PC-9 (cell line): Measurements from ENCODE around the gene PTPRS. TPM values are rescaled to one million over a fixed set of nuclear protein-coding genes. Genes with fewer than 3 reads are reported as not detected.

Experiments
- BruUV-seq: library from RNA; stranded (reverse); fragments of 400-500 nt; replicated peaks from 2 replicates; lab custom pipeline; 2021; lab: Mats Ljungman, UMichigan
- CTCF ChIA-PET: fragments of 300-600 bp; sonication (Branson Sonifier 250); formaldehyde crosslinking; loops from one replicate; lab custom pipeline; 2022; ENCODE audit warnings: antibody characterized with exemption; lab: Charles Lee
- POLR2A ChIA-PET: fragments of 300-600 bp; sonication (Branson Sonifier 250); formaldehyde crosslinking; loops from one replicate; lab custom pipeline; 2022; ENCODE audit warnings: antibody characterized with exemption; ENCODE audit not compliant: unreplicated experiment; lab: Charles Lee
- DNase-seq, 2 experiments: peaks; one replicate each; pipeline versions ENCODE4 v3.0.0 to v3.0.0-alpha.2; 2015 to 2022; ENCODE audit warnings: mixed read lengths in 1 of 2
- H2AFZ ChIP-seq: fragments of 200-600 bp; sonication (generic); 2 replicates; pipeline ENCODE4 v1.8.1; 2017; ENCODE audit warnings: antibody characterized with exemption
- H3F3A ChIP-seq: fragments of 200-600 bp; sonication (generic); 2 replicates; pipeline ENCODE4 v1.8.1; 2017; ENCODE audit warnings: antibody characterized with exemption, mild to moderate bottlenecking, low read depth; ENCODE audit not compliant: insufficient read depth
- H3K27ac ChIP-seq: fragments of 200-600 bp; sonication (generic); 2 replicates; pipeline ENCODE4 v1.6.1; 2016; ENCODE audit warnings: mixed run types
- H3K27me3 ChIP-seq: fragments of 200-600 bp; sonication (generic); 2 replicates; pipeline ENCODE4 v1.6.1; 2016; ENCODE audit warnings: low read depth, mixed run types; ENCODE audit not compliant: insufficient read depth
- H3K36me3 ChIP-seq: fragments of 200-600 bp; sonication (generic); 2 replicates; pipeline ENCODE4 v1.6.1; 2016; ENCODE audit warnings: low read depth, mixed run types
- H3K4me1 ChIP-seq: fragments of 200-600 bp; sonication (generic); replicated peaks from 2 replicates; pipeline ENCODE4 v1.6.1; 2016; ENCODE audit warnings: mixed run types; ENCODE audit not compliant: insufficient read depth
- H3K4me2 ChIP-seq: fragments of 200-600 bp; sonication (generic); 2 replicates; pipeline ENCODE4 v1.6.1; 2017; ENCODE audit warnings: mixed run types
- H3K4me3 ChIP-seq: fragments of 200-600 bp; sonication (generic); 2 replicates; pipeline ENCODE4 v1.6.1; 2016; ENCODE audit warnings: mixed run types
- H3K79me2 ChIP-seq: fragments of 200-600 bp; sonication (generic); 2 replicates; pipeline ENCODE4 v1.6.1; 2017; ENCODE audit warnings: low read depth, mixed run types
- H3K9me2 ChIP-seq: fragments of 200-600 bp; sonication (generic); 2 replicates; pipeline ENCODE4 v1.8.1; 2017; ENCODE audit warnings: mild to moderate bottlenecking; ENCODE audit not compliant: insufficient read depth
- H3K9me3 ChIP-seq: fragments of 200-600 bp; sonication (generic); 2 replicates; pipeline ENCODE4 v1.8.1; 2016; ENCODE audit warnings: low read depth; ENCODE audit not compliant: insufficient read depth
- H4K20me1 ChIP-seq: fragments of 200-600 bp; sonication (generic); 2 replicates; pipeline ENCODE4 v1.8.1; 2017; ENCODE audit not compliant: insufficient read depth
- EZH2 ChIP-seq: fragments of 200-600 bp; sonication (generic); IDR thresholded peaks from 2 replicates; pipeline ENCODE4 v1.8.0; 2017; ENCODE audit warnings: antibody characterized with exemption, low read depth
- intact Hi-C: fragments of 100-400 bp; cut with micrococcal nuclease; formaldehyde crosslinking; loops from one replicate; pipeline ENCODE4 v1.10.0; 2022; ENCODE audit not compliant: unreplicated experiment
- total RNA-seq: library from RNA; stranded (reverse); gene quantifications from 2 replicates; pipeline ENCODE4 v1.2.3, GENCODE V29; 2021
- TF ChIP-seq, protein P1 (sequence below): fragments of 200-600 bp; sonication (generic); conservative IDR thresholded peaks from 2 replicates; pipeline ENCODE4 v1.6.1; 2017; ENCODE audit warnings: mixed run types, antibody characterized with exemption, mild to moderate bottlenecking, moderate library complexity

PTPRS gene
- total RNA-seq, 1 experiment from 2014 or later: 131 TPM

DNA sequence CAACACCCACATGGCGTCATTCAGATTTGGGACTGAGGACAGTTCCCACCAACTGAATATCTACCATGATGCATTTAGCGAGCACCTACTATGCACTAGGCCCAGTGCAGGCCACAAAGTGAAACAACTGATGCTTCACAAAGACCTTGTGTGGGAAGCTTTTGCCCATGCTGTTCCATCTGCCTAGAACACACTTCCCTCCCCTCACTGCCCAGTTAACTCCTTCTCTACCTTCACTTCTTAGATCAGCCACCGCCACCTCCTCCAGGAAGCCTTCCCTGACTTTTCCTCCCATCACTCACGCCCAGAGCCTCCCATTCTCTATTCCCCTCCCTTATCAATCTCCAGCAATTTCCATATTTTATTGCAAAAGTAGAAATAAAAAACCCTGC is 25.7 kb downstream of the PTPRS start:
- no peaks in the 10 kb centered on the region for H3K4me1 ChIP-seq
- no peaks in the 10 kb centered on the region for H3K9me2 ChIP-seq
- DNase-seq: no peak
- TF ChIP-seq, protein P1, sequence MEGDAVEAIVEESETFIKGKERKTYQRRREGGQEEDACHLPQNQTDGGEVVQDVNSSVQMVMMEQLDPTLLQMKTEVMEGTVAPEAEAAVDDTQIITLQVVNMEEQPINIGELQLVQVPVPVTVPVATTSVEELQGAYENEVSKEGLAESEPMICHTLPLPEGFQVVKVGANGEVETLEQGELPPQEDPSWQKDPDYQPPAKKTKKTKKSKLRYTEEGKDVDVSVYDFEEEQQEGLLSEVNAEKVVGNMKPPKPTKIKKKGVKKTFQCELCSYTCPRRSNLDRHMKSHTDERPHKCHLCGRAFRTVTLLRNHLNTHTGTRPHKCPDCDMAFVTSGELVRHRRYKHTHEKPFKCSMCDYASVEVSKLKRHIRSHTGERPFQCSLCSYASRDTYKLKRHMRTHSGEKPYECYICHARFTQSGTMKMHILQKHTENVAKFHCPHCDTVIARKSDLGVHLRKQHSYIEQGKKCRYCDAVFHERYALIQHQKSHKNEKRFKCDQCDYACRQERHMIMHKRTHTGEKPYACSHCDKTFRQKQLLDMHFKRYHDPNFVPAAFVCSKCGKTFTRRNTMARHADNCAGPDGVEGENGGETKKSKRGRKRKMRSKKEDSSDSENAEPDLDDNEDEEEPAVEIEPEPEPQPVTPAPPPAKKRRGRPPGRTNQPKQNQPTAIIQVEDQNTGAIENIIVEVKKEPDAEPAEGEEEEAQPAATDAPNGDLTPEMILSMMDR: no peak
- TF ChIP-seq EZH2: no peak
- no peaks in the 10 kb centered on the region for H3K27me3 ChIP-seq
- no peaks in the 10 kb centered on the region for H3K36me3 ChIP-seq
- H3K27ac ChIP-seq: no peak overlapping the region
- no peaks in the 10 kb centered on the region for H3F3A ChIP-seq
- CTCF ChIA-PET: interaction anchor here (0.5 kb wide), 1 partner anchor 100 kb away, joined by 3 read pairs; no protein-coding TSS in a partner anchor
- no TSS peak for BruUV-seq
- no peaks in the 10 kb centered on the region for H3K79me2 ChIP-seq
- POLR2A ChIA-PET: no interaction called here
- H3K9me3 ChIP-seq: no peaks in the 10 kb centered on the region
- intact Hi-C loops: no loop called here
- H4K20me1 ChIP-seq: peaks cover 5% of the 10 kb centered on the region; the same call in 1 of the 2 replicates
- H3K4me3 ChIP-seq: no peak overlapping the region
- H3K4me2 ChIP-seq: no peak overlapping the region
- no peak overlapping the region for H2AFZ ChIP-seq

DNA sequence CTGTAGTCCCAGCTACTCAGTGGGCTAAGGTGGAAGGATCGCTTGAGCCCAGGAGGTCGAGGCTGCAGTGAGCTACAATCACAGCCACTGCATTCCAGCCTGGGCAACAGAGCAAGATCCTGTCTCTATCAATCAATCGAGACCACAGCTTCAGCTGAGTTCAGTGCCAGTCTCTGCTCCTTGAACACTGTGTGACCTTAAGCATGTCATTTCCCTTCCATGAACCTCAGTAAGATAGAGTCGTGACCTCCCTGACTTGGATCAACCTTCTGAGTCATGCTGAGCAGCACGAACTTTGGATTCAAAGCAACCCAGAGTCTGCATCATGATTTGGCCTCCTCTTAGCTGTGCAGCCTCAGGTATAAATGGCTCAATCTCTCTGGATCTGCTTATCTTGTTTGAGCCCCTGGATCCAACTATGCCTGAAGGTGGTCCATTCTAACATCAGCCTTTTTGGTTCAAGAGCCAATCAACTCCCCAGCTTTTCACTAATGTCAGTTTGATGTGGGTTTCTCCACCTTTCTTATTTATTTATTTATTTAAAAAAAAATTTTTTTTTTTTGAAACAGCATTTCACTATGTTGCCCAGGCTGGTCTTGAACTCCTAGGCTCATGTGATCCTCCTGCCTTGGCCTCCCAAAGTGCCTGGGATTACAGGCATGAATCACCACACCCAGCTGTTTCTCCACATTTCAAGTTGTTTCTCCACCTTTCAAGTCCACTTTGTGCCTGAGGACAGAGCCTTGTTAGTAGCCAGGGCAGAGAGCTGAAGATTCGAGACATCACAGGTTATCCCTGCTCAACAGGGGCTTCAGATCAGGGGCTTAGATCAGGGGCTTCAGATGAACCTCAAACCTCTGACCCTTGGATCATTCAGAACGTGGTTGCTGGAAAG is 26.4 kb downstream of the PTPRS start:
- Histone ChIP-seq H3K9me3 (no peaks in the 10 kb centered on the region), H4K20me1 (peaks cover 5% of the 10 kb centered on the region; the same call in 1 of the 2 replicates), H3K27ac (no peak overlapping the region), H3K79me2 (no peaks in the 10 kb centered on the region), H3F3A (no peaks in the 10 kb centered on the region), H3K27me3 (no peaks in the 10 kb centered on the region), H3K4me1 (no peaks in the 10 kb centered on the region), H2AFZ (no peak overlapping the region), H3K4me3 (no peak overlapping the region), H3K36me3 (no peaks in the 10 kb centered on the region), H3K4me2 (no peak overlapping the region), H3K9me2 (no peaks in the 10 kb centered on the region)
- ChIA-PET CTCF (interaction anchor here (0.5 kb wide), 1 partner anchor 101 kb away, joined by 3 read pairs; no protein-coding TSS in a partner anchor), POLR2A (no interaction called here)
- intact Hi-C loops: no loop called here
- no TSS peak for BruUV-seq
- DNase-seq: no peak
- TF ChIP-seq, protein P1: no peak
- TF ChIP-seq EZH2: no peak

DNA sequence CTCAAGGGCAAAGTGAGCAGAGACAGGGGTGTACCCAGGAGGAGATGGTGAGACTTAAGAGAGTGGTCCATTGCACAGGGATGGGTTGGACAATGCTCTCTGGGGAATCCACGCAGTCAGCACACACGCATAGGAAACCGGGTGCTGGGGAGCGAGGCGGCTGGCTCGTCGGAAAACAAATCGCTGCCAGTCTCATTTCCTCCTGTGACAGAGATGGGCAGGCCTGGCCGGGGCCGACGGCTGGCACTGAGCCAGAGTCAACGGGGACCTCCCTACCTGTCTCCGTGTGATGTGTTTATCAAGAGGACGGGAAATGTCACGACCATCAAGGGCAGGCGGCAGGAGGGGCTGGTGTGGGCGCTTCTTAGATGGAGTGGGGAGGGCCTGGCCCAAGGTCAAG is 27.3 kb downstream of the PTPRS start:
- DNase-seq: no peak
- intact Hi-C loops: no loop called here
- Histone ChIP-seq H2AFZ (no peak overlapping the region), H3K27ac (no peak overlapping the region), H3K9me2 (no peaks in the 10 kb centered on the region), H3F3A (no peaks in the 10 kb centered on the region), H3K9me3 (no peaks in the 10 kb centered on the region), H3K79me2 (no peaks in the 10 kb centered on the region), H3K27me3 (no peaks in the 10 kb centered on the region), H3K4me2 (no peak overlapping the region), H3K4me3 (no peak overlapping the region), H4K20me1 (peaks cover 5% of the 10 kb centered on the region; the same call in 1 of the 2 replicates), H3K4me1 (no peaks in the 10 kb centered on the region), H3K36me3 (no peaks in the 10 kb centered on the region)
- ChIA-PET CTCF (no interaction called here), POLR2A (no interaction called here)
- no peak for TF ChIP-seq EZH2
- TF ChIP-seq, protein P1: no peak
- BruUV-seq: no TSS peak
